CD8-positive, alpha-beta memory T cell (primary cell): Measurements from ENCODE around the gene BZW2. TPM values are rescaled to one million over a fixed set of nuclear protein-coding genes. Genes with fewer than 3 reads are reported as not detected.
A peak's percentile ranks its signal among the peaks of the same experiment; 100 is the strongest.

Experiments
- CTCF ChIA-PET: fragments of 350-600 bp; sonication (Branson Sonifier 250); formaldehyde crosslinking; loops from one replicate; lab custom pipeline; 2021; ENCODE audit warnings: antibody characterized with exemption; lab: Charles Lee
- POLR2A ChIA-PET: fragments of 350-600 bp; sonication (Branson Sonifier 250); formaldehyde crosslinking; loops from one replicate; lab custom pipeline; 2021; ENCODE audit warnings: antibody characterized with exemption; lab: Charles Lee
- DNase-seq, 5 donors: peaks; one replicate each; pipeline versions ENCODE4 v3.0.0 to v3.0.0-alpha.2; 2020 to 2022; ENCODE audit warnings: mixed read lengths in 1 of 5
- H3K27ac ChIP-seq: one replicate; pipeline ENCODE4 v1.7.0; 2013; ENCODE audit warnings: low read depth, mild to moderate bottlenecking, low read length, moderate library complexity
- H3K27me3 ChIP-seq: 2 replicates; pipeline ENCODE4 v1.7.0; 2013; ENCODE audit warnings: low read length, mild to moderate bottlenecking; ENCODE audit not compliant: insufficient read depth, poor library complexity, severe bottlenecking
- H3K36me3 ChIP-seq: 2 replicates; pipeline ENCODE4 v1.7.0; 2013; ENCODE audit warnings: mild to moderate bottlenecking, low read length, moderate library complexity; ENCODE audit not compliant: insufficient read depth
- H3K4me1 ChIP-seq: 2 replicates; pipeline ENCODE4 v1.7.0; 2013; ENCODE audit warnings: mild to moderate bottlenecking, low read length, moderate library complexity; ENCODE audit not compliant: insufficient read depth
- H3K4me3 ChIP-seq: 2 replicates; pipeline ENCODE4 v1.7.0; 2013; ENCODE audit warnings: mild to moderate bottlenecking, low read length
- H3K9me3 ChIP-seq: 2 replicates; pipeline ENCODE4 v1.7.0; 2013; ENCODE audit warnings: mild to moderate bottlenecking, low read length
- H3K27ac Mint-ChIP-seq, 8 donors: one replicate each; pipeline ENCODE4 v1.8.0; 2020 to 2021; ENCODE audit warnings: mixed read lengths in 8 of 8, mild to moderate bottlenecking in 6 of 8, inconsistent platforms in 3 of 8, moderate library complexity in 3 of 8
- H3K27me3 Mint-ChIP-seq, 2 donors: one replicate each; pipeline ENCODE4 v1.8.0; 2020 to 2021; ENCODE audit warnings: mixed read lengths in 2 of 2, mild to moderate bottlenecking in 1 of 2, moderate library complexity in 1 of 2
- H3K36me3 Mint-ChIP-seq, 3 donors: one replicate each; pipeline ENCODE4 v1.8.0; 2020 to 2021; ENCODE audit warnings: mixed read lengths in 3 of 3, inconsistent platforms in 1 of 3, mild to moderate bottlenecking in 1 of 3
- H3K4me1 Mint-ChIP-seq, 3 donors: one replicate each; pipeline ENCODE4 v1.8.0; 2020 to 2021; ENCODE audit warnings: mixed read lengths in 3 of 3, inconsistent platforms in 1 of 3, mild to moderate bottlenecking in 1 of 3
- H3K4me3 Mint-ChIP-seq, 7 donors: one replicate each; pipeline ENCODE4 v1.8.0; 2020 to 2021; ENCODE audit warnings: mixed read lengths in 7 of 7, mild to moderate bottlenecking in 6 of 7, moderate library complexity in 4 of 7, inconsistent platforms in 2 of 7
- H3K9me3 Mint-ChIP-seq, 5 donors: one replicate each; pipeline ENCODE4 v1.8.0; 2020 to 2022; ENCODE audit warnings: mixed read lengths in 5 of 5, mild to moderate bottlenecking in 3 of 5, moderate library complexity in 2 of 5, inconsistent platforms in 1 of 5
- polyA plus RNA-seq: library from polyadenylated mRNA; unstranded; fragments of 300-500 nt; fragmentation: Illumina TruSeq; gene quantifications from one replicate; pipeline ENCODE4 v1.2.3, GENCODE V29; 2021
- total RNA-seq, 2 experiments: library from RNA; stranded (reverse); gene quantifications; one replicate each; pipeline ENCODE4 v1.2.3, GENCODE V29; 2021

Gene BZW2
- total and polyA plus RNA-seq, 3 experiments from 2014 or later: 52.9 to 136 (median 128) TPM

GRCh38 chr7:16646472-16647072 is 591 bp downstream of the BZW2 start:
- Histone ChIP-seq H3K27me3 (no peaks in the 10 kb centered on the region), H3K36me3 (no peaks in the 10 kb centered on the region), H3K4me3 (peak overlapping the region; percentile 87), H3K27ac (peak overlapping the region; percentile 88), H3K9me3 (no peaks in the 10 kb centered on the region), H3K4me1 (peaks cover 41% of the 10 kb centered on the region)
- peak overlapping the region; percentile 95 to 100 (median 98) for H3K4me3 Mint-ChIP-seq
- ChIA-PET POLR2A (interaction anchor here (0.5 to 1.2 kb wide), 2 partner anchors 10 to 496 kb away, joined by 5 to 7 read pairs; no protein-coding TSS in a partner anchor), CTCF (interaction anchor here (2.2 kb wide), 1 partner anchor 226 kb away, joined by 10 read pairs; no protein-coding TSS in a partner anchor)
- no peaks in the 10 kb centered on the region for H3K9me3 Mint-ChIP-seq
- H3K4me1 Mint-ChIP-seq: peaks cover 63 to 77% (median 76%) of the 10 kb centered on the region in 3 donors
- peaks cover 0 to 2% of the 10 kb centered on the region in 2 donors for H3K27me3 Mint-ChIP-seq
- H3K36me3 Mint-ChIP-seq: peaks cover 0 to 19% (median 2%) of the 10 kb centered on the region in 3 donors
- peak overlapping the region in 7 of 8 donors; percentile 89 to 98 (median 94) for H3K27ac Mint-ChIP-seq
- DNase-seq: no peak

- ChIA-PET POLR2A (interaction anchor here (0.6 kb wide), 1 partner anchor 211 kb away, joined by 3 read pairs; no protein-coding TSS in a partner anchor), CTCF (interaction anchor here (1.5 kb wide), 1 partner anchor 12 kb away, joined by 3 read pairs; no protein-coding TSS in a partner anchor)
- Mint-ChIP-seq H3K4me1 (peaks cover 69 to 78% (median 77%) of the 10 kb centered on the region in 3 donors), H3K4me3 (peak overlapping the region; percentile 95 to 100 (median 98)), H3K27ac (peak overlapping the region in 6 of 8 donors; percentile 6 to 89 (median 58)), H3K9me3 (no peaks in the 10 kb centered on the region), H3K27me3 (peaks cover 0 to 2% of the 10 kb centered on the region in 2 donors), H3K36me3 (peaks cover 0 to 19% (median 2%) of the 10 kb centered on the region in 3 donors)
- no peak for DNase-seq
- Histone ChIP-seq H3K27ac (no peak overlapping the region), H3K27me3 (no peaks in the 10 kb centered on the region), H3K4me1 (peaks cover 47% of the 10 kb centered on the region), H3K9me3 (no peaks in the 10 kb centered on the region), H3K36me3 (no peaks in the 10 kb centered on the region), H3K4me3 (no peak overlapping the region)
These were observed 1.5 kb downstream of the BZW2 start for GRCh38 chr7:16647435-16647960.

- Histone ChIP-seq H3K27me3 (no peaks in the 10 kb centered on the region), H3K4me3 (no peak overlapping the region), H3K9me3 (no peaks in the 10 kb centered on the region), H3K27ac (no peak overlapping the region), H3K36me3 (no peaks in the 10 kb centered on the region), H3K4me1 (peaks cover 50% of the 10 kb centered on the region)
- ChIA-PET CTCF (interaction anchor here (1.5 kb wide), 1 partner anchor 10 kb away, joined by 3 read pairs; no protein-coding TSS in a partner anchor), POLR2A (no interaction called here)
- Mint-ChIP-seq H3K4me1 (peaks cover 67 to 77% (median 77%) of the 10 kb centered on the region in 3 donors), H3K9me3 (no peaks in the 10 kb centered on the region), H3K27me3 (peaks cover 0 to 2% of the 10 kb centered on the region in 2 donors), H3K4me3 (peak overlapping the region in 3 of 7 donors; percentile 21 to 98 (median 46)), H3K27ac (peak overlapping the region in 1 of 8 donors; percentile 73), H3K36me3 (peaks cover 0 to 19% (median 5%) of the 10 kb centered on the region in 3 donors)
- DNase-seq: no peak
These were observed 2.6 kb downstream of the BZW2 start for GRCh38 chr7:16648551-16648950.

- POLR2A ChIA-PET: no interaction called here
- no peak for DNase-seq
- CTCF ChIA-PET: no interaction called here
- H3K9me3 ChIP-seq: no peaks in the 10 kb centered on the region
- no peaks in the 10 kb centered on the region for H3K27me3 ChIP-seq
- Mint-ChIP-seq H3K9me3 (no peaks in the 10 kb centered on the region), H3K4me1 (peaks cover 62 to 74% (median 73%) of the 10 kb centered on the region in 3 donors), H3K27ac (no peak overlapping the region), H3K36me3 (peaks cover 0 to 19% (median 5%) of the 10 kb centered on the region in 3 donors), H3K27me3 (peaks cover 0 to 2% of the 10 kb centered on the region in 2 donors), H3K4me3 (peak overlapping the region in 1 of 7 donors; percentile 98)
- H3K4me1 ChIP-seq: peaks cover 43% of the 10 kb centered on the region
- no peak overlapping the region for H3K27ac ChIP-seq
- H3K36me3 ChIP-seq: no peaks in the 10 kb centered on the region
- no peak overlapping the region for H3K4me3 ChIP-seq
These were observed 3.2 kb downstream of the BZW2 start for GRCh38 chr7:16649196-16649595.

- Mint-ChIP-seq H3K36me3 (peaks cover 0 to 12% (median 5%) of the 10 kb centered on the region in 3 donors), H3K9me3 (no peaks in the 10 kb centered on the region), H3K27me3 (no peaks in the 10 kb centered on the region), H3K4me3 (no peak overlapping the region), H3K27ac (peak overlapping the region in 1 of 8 donors; percentile 5), H3K4me1 (peaks cover 56 to 73% (median 71%) of the 10 kb centered on the region in 3 donors)
- no peak overlapping the region for H3K27ac ChIP-seq
- no peaks in the 10 kb centered on the region for H3K9me3 ChIP-seq
- no peak for DNase-seq
- no peaks in the 10 kb centered on the region for H3K27me3 ChIP-seq
- ChIA-PET POLR2A (no interaction called here), CTCF (no interaction called here)
- no peak overlapping the region for H3K4me3 ChIP-seq
- H3K36me3 ChIP-seq: no peaks in the 10 kb centered on the region
- peaks cover 40% of the 10 kb centered on the region for H3K4me1 ChIP-seq
These were observed 4.3 kb downstream of the BZW2 start for GRCh38 chr7:16650266-16650665.

- no peaks in the 10 kb centered on the region for H3K9me3 ChIP-seq
- H3K27me3 ChIP-seq: no peaks in the 10 kb centered on the region
- POLR2A ChIA-PET: no interaction called here
- H3K27ac Mint-ChIP-seq: peak overlapping the region in 2 of 8 donors; percentile 2 to 40
- H3K4me3 Mint-ChIP-seq: peak overlapping the region in 5 of 7 donors; percentile 4 to 42 (median 22)
- no peak overlapping the region for H3K4me3 ChIP-seq
- H3K4me1 ChIP-seq: peaks cover 45% of the 10 kb centered on the region
- CTCF ChIA-PET: no interaction called here
- no peak for DNase-seq
- no peaks in the 10 kb centered on the region for H3K36me3 ChIP-seq
- H3K36me3 Mint-ChIP-seq: peaks cover 0 to 6% (median 3%) of the 10 kb centered on the region in 3 donors
- no peaks in the 10 kb centered on the region for H3K9me3 Mint-ChIP-seq
- peaks cover 59 to 82% (median 75%) of the 10 kb centered on the region in 3 donors for H3K4me1 Mint-ChIP-seq
- no peak overlapping the region for H3K27ac ChIP-seq
- no peaks in the 10 kb centered on the region for H3K27me3 Mint-ChIP-seq
These were observed 5.6 kb downstream of the BZW2 start for GRCh38 chr7:16651396-16652239.

- H3K27ac ChIP-seq: no peak overlapping the region
- H3K4me1 ChIP-seq: peaks cover 41% of the 10 kb centered on the region
- Mint-ChIP-seq H3K9me3 (no peaks in the 10 kb centered on the region), H3K4me1 (peaks cover 56 to 82% (median 75%) of the 10 kb centered on the region in 3 donors), H3K36me3 (peaks cover 0 to 6% (median 2%) of the 10 kb centered on the region in 3 donors), H3K27me3 (no peaks in the 10 kb centered on the region), H3K4me3 (no peak overlapping the region), H3K27ac (no peak overlapping the region)
- no peaks in the 10 kb centered on the region for H3K36me3 ChIP-seq
- no peaks in the 10 kb centered on the region for H3K9me3 ChIP-seq
- no peaks in the 10 kb centered on the region for H3K27me3 ChIP-seq
- no peak for DNase-seq
- CTCF ChIA-PET: no interaction called here
- H3K4me3 ChIP-seq: no peak overlapping the region
- POLR2A ChIA-PET: no interaction called here
These were observed 6.2 kb downstream of the BZW2 start for GRCh38 chr7:16652240-16652583.
